DND-41 (cell line): ENCODE measurements around the gene CWF19L1.

Experiments used
- ATAC-seq: fragments of 200-7000 bp; cut with Tn5 transposase; 3 replicates; pipeline ENCODE4 v1.9.1; 2021; ENCODE audit warnings: low read depth; ENCODE audit not compliant: insufficient read depth
- DNase-seq: peaks from one replicate; pipeline ENCODE4 v3.0.0-alpha.2; 2020
- H2AFZ ChIP-seq: 2 replicates; pipeline ENCODE4 v1.6.0; 2012; ENCODE audit warnings: low read depth, low read length
- H3K27ac ChIP-seq: 2 replicates; pipeline ENCODE4 v1.5.1; 2012; ENCODE audit warnings: low read length, inconsistent platforms
- H3K27me3 ChIP-seq: fragments of 200-600 bp; sonication (generic); 2 replicates; pipeline ENCODE4 v1.6.0; 2012; ENCODE audit warnings: low read length, mild to moderate bottlenecking, inconsistent platforms; ENCODE audit not compliant: insufficient read depth, poor library complexity
- H3K36me3 ChIP-seq: 2 replicates; pipeline ENCODE4 v1.5.1; 2012; ENCODE audit warnings: low read length, inconsistent platforms; ENCODE audit not compliant: insufficient read depth
- H3K4me1 ChIP-seq: 2 replicates; pipeline ENCODE4 v1.5.1; 2012; ENCODE audit warnings: mild to moderate bottlenecking, low read length; ENCODE audit not compliant: insufficient read depth
- H3K4me2 ChIP-seq: 2 replicates; pipeline ENCODE4 v1.6.0; 2012; ENCODE audit warnings: mild to moderate bottlenecking, moderate library complexity, low read length, inconsistent platforms; ENCODE audit not compliant: insufficient read depth
- H3K4me3 ChIP-seq, 2 experiments: fragments of 200-600 bp in 1 of 2; shearing (Covaris generic) in 1 of 2; 2 replicates each; pipeline ENCODE4 v1.5.1; 2012 to 2016; ENCODE audit warnings: inconsistent platforms in 2 of 2, low read length in 2 of 2, mild to moderate bottlenecking in 2 of 2, low read depth in 1 of 2, moderate library complexity in 1 of 2
- H3K79me2 ChIP-seq: 2 replicates; pipeline ENCODE4 v1.6.0; 2012; ENCODE audit warnings: low read length, inconsistent platforms; ENCODE audit not compliant: insufficient read depth
- H3K9ac ChIP-seq: 2 replicates; pipeline ENCODE4 v1.6.0; 2012; ENCODE audit warnings: low read depth, mild to moderate bottlenecking, inconsistent platforms, low read length, moderate library complexity
- H3K9me3 ChIP-seq: 2 replicates; pipeline ENCODE4 v1.5.1; 2012; ENCODE audit warnings: low read length, moderate library complexity, mild to moderate bottlenecking, inconsistent platforms; ENCODE audit not compliant: insufficient read depth, severe bottlenecking
- H4K20me1 ChIP-seq: 2 replicates; pipeline ENCODE4 v1.6.0; 2012; ENCODE audit warnings: low read length; ENCODE audit not compliant: insufficient read depth
- EZH2 ChIP-seq: IDR thresholded peaks from 3 replicates; pipeline ENCODE4 v1.6.1; 2012; ENCODE audit warnings: borderline replicate concordance, low read depth, mild to moderate bottlenecking, moderate library complexity, low read length, inconsistent platforms; ENCODE audit not compliant: severe bottlenecking
- TF ChIP-seq, protein P1 (sequence below): IDR thresholded peaks from 2 replicates; pipeline ENCODE4 v1.5.1; 2012; ENCODE audit warnings: borderline replicate concordance, low read length, moderate library complexity, mild to moderate bottlenecking; ENCODE audit not compliant: poor library complexity, severe bottlenecking; ENCODE audit errors: extremely low read depth

Gene CWF19L1

GRCh38 chr10:100265821-100266485, 1.5 kb downstream of the CWF19L1 start:
- Histone ChIP-seq H3K9me3 (no peaks in the 10 kb centered on the region), H3K4me2 (peak overlapping the region; percentile 83), H3K4me3 (peak overlapping the region in 1 of 2 experiments; percentile 93; a peak in 3 of 4 replicates), H3K27me3 (no peaks in the 10 kb centered on the region), H3K79me2 (peaks cover 61% of the 10 kb centered on the region), H3K9ac (peak overlapping the region; percentile 74), H4K20me1 (no peaks in the 10 kb centered on the region; the same call in 1 of the 2 replicates), H2AFZ (no peak overlapping the region), H3K27ac (no peak overlapping the region), H3K4me1 (peaks cover 26% of the 10 kb centered on the region), H3K36me3 (peaks cover 19% of the 10 kb centered on the region; the same call in 1 of the 2 replicates)
- TF ChIP-seq EZH2, result no peak
- TF ChIP-seq, protein P1, sequence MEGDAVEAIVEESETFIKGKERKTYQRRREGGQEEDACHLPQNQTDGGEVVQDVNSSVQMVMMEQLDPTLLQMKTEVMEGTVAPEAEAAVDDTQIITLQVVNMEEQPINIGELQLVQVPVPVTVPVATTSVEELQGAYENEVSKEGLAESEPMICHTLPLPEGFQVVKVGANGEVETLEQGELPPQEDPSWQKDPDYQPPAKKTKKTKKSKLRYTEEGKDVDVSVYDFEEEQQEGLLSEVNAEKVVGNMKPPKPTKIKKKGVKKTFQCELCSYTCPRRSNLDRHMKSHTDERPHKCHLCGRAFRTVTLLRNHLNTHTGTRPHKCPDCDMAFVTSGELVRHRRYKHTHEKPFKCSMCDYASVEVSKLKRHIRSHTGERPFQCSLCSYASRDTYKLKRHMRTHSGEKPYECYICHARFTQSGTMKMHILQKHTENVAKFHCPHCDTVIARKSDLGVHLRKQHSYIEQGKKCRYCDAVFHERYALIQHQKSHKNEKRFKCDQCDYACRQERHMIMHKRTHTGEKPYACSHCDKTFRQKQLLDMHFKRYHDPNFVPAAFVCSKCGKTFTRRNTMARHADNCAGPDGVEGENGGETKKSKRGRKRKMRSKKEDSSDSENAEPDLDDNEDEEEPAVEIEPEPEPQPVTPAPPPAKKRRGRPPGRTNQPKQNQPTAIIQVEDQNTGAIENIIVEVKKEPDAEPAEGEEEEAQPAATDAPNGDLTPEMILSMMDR, result no peak
- DNase-seq, result no peak
- no peak for ATAC-seq

DNA sequence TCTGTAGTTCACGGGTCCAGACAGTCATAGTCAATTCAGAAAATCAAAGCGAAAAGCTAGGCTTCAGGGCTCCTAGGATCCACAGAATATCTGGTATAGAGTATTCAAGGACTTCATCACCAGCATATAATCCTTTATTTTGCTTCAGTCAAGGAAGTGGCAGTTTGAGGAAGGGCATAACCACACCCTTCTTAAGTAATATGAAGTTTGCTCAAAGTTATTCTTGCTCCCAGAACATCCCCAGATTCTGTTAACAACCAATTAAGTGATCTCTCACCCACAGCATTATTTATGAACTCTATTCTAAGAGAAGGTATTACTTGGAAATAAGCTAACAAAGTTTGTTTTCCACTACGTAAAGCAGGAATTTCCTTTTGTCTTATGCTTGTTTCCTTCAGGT, 13.2 kb downstream of the CWF19L1 start:
- no peak for DNase-seq

DNA sequence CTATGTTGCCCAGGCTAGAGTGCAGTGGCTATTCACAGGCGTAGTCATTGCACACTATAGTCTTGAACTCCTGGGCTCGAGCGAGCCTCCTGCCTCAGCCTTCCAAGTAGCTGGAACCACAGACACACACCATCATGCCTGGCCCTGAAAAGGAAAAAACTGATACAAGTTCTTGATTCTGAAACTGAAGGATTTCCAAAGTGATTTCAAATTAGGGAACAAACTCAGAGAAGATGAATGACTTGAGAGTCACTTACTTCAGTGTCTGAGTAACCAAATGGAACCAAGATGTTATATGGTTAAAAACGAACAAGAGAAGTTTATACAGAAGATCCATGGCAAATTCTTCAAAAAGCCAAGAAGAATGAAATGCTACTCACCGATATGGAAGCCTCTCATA, 14.4 kb downstream of the CWF19L1 start:
- Histone ChIP-seq H3K79me2 (no peaks in the 10 kb centered on the region; the same call in 1 of the 2 replicates), H4K20me1 (no peaks in the 10 kb centered on the region), H3K4me2 (no peak overlapping the region), H3K9ac (no peak overlapping the region), H3K27ac (no peak overlapping the region), H2AFZ (no peak overlapping the region), H3K9me3 (no peaks in the 10 kb centered on the region), H3K4me3 (no peak overlapping the region), H3K4me1 (no peaks in the 10 kb centered on the region), H3K36me3 (peaks cover 88% of the 10 kb centered on the region), H3K27me3 (no peaks in the 10 kb centered on the region)
- ATAC-seq (no peak), DNase-seq (no peak)
- TF ChIP-seq, protein P1, result no peak
- no peak for TF ChIP-seq EZH2

More for the DNA sequence above, 13.2 kb downstream of the CWF19L1 start:
- Histone ChIP-seq H3K4me2 (no peak overlapping the region), H4K20me1 (no peaks in the 10 kb centered on the region), H3K79me2 (peaks cover 6% of the 10 kb centered on the region), H3K27ac (no peak overlapping the region), H3K9me3 (no peaks in the 10 kb centered on the region), H3K36me3 (peaks cover 84% of the 10 kb centered on the region), H3K9ac (no peak overlapping the region), H3K4me1 (no peaks in the 10 kb centered on the region), H3K4me3 (no peak overlapping the region), H2AFZ (no peak overlapping the region), H3K27me3 (no peaks in the 10 kb centered on the region)
- TF ChIP-seq, protein P1, result no peak
- no peak for TF ChIP-seq EZH2
- ATAC-seq, result no peak
